ENCODE data around the gene MRPL38. TPM values are rescaled to one million over a fixed set of nuclear protein-coding genes. Genes with fewer than 3 reads are reported as not detected.
A peak's percentile ranks its signal among the peaks of the same experiment; 100 is the strongest.

MRPL38 gene
- total and polyA plus RNA-seq, 2 donors from 2014 or later, result 89.8 to 114 TPM

DNA sequence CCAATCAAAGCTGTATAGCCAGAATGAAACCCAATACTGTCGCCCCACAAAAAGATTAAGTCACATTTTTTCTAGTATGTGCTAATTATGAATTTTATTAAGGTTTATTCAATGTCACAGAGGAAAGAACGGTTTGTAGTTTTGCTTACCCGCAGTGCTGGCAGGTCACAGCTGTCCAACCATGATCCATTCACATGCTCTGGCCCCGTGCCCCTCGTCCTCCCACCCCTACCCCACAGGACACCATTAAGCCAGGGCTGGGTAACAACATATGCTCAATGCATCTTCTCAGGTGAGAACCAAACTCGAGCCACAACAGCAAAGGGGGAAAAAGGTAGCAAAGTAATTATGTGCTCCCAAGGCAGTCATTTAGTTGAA lies 36.7 kb upstream of the MRPL38 start:
- intact Hi-C loops (cut with DNase I), result no loop called here
- DNase-seq (no peak), FAIRE-seq (no peak)
- Histone ChIP-seq H3K4me3 (ENCODE audit: low read length in 3 of 3) (peak overlapping the region; percentile 51 to 81 (median 65)), H3K36me3 (ENCODE audit: control insufficient read depth in 2 of 3, insufficient read depth in 3 of 3, low read length in 3 of 3) (peaks cover 0 to 13% (median 10%) of the 10 kb centered on the region in 3 donors), H3K4me1 (ENCODE audit: control insufficient read depth in 2 of 3, insufficient read depth in 2 of 3, low read depth in 1 of 3, low read length in 3 of 3) (peaks cover 0 to 4% (median 0%) of the 10 kb centered on the region in 3 donors), H3K9ac (ENCODE audit: low read length in 3 of 3) (peak overlapping the region in 1 of 3 donors; percentile 47), H3K27me3 (ENCODE audit: control insufficient read depth, insufficient read depth, low read length) (no peaks in the 10 kb centered on the region), H3K9me3 (ENCODE audit: control insufficient read depth in 2 of 3, insufficient read depth in 1 of 3, low read length in 3 of 3) (no peaks in the 10 kb centered on the region), H3K27ac (ENCODE audit: low read depth in 2 of 2, low read length in 2 of 2) (peak overlapping the region in 1 of 2 donors; percentile 28)
- TF ChIP-seq, protein P1, sequence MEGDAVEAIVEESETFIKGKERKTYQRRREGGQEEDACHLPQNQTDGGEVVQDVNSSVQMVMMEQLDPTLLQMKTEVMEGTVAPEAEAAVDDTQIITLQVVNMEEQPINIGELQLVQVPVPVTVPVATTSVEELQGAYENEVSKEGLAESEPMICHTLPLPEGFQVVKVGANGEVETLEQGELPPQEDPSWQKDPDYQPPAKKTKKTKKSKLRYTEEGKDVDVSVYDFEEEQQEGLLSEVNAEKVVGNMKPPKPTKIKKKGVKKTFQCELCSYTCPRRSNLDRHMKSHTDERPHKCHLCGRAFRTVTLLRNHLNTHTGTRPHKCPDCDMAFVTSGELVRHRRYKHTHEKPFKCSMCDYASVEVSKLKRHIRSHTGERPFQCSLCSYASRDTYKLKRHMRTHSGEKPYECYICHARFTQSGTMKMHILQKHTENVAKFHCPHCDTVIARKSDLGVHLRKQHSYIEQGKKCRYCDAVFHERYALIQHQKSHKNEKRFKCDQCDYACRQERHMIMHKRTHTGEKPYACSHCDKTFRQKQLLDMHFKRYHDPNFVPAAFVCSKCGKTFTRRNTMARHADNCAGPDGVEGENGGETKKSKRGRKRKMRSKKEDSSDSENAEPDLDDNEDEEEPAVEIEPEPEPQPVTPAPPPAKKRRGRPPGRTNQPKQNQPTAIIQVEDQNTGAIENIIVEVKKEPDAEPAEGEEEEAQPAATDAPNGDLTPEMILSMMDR (IDR thresholded peaks at IDR 0.05; ENCODE audit: borderline replicate concordance, extremely low read depth, insufficient read depth), result no peak

DNA sequence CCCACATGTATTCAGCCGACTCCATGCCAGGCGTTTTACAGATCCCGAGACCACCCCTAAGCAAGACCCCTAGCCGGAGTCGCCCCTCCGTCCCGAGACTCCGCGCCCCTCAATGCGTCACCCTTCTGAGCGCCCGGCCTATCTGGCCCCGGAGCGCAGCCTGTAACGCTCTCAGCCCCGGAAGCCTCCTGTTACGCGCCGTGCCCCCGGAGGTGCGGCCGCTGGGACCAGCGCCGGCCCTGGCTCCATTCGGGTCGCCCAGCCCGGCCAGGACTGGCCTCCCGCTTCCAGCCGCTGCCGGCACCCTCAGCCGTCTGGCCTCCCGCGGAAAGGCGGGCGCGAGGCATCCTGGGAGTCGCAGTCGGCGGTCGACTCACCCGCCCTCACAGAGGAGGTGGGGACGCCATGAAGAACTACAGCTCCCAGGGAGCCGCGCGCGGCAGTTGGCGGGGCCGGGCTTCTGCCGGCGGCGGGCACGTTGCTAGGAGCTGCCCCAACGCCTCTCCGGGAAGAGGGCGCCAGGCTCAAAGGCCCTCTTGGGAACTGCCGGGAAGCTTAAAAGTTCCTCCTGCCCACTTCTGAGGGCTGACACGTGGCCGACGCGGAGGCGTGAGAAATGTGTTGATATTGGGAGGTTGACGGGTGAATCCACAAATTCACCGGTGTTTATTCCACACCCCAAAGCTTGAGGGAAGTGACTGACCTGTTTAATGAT lies 36.2 kb upstream of the MRPL38 start, which contains the start of gene FBF1:
Gene FBF1, minus strand, starts transcription at position 316 of the 715 bp plus-strand sequence. CDS start 2,893 bp downstream, outside the sequence.
- peaks cover 0 to 4% (median 0%) of the 10 kb centered on the region in 3 donors for H3K4me1 ChIP-seq (ENCODE audit: control insufficient read depth in 2 of 3, insufficient read depth in 2 of 3, low read depth in 1 of 3, low read length in 3 of 3)
- DNase-seq, result peak; percentile 96 to 98 (median 97)
- intact Hi-C loops (cut with DNase I), result no loop called here
- no peak for FAIRE-seq
- TF ChIP-seq, protein P1 (IDR thresholded peaks at IDR 0.05; ENCODE audit: borderline replicate concordance, extremely low read depth, insufficient read depth), result peak; percentile 24
- peak within 1 kb of the TSS; percentile 47 to 92 (median 83) for H3K9ac ChIP-seq (ENCODE audit: low read length in 3 of 3)
- no peaks in the 10 kb centered on the region for H3K9me3 ChIP-seq (ENCODE audit: control insufficient read depth in 2 of 3, insufficient read depth in 1 of 3, low read length in 3 of 3)
- peaks cover 0 to 8% (median 4%) of the 10 kb centered on the region in 3 donors for H3K36me3 ChIP-seq (ENCODE audit: control insufficient read depth in 2 of 3, insufficient read depth in 3 of 3, low read length in 3 of 3)
- H3K4me3 ChIP-seq (ENCODE audit: low read length in 3 of 3), result peak within 1 kb of the TSS; percentile 70 to 90 (median 81)
- no peaks in the 10 kb centered on the region for H3K27me3 ChIP-seq (ENCODE audit: control insufficient read depth, insufficient read depth, low read length)
- H3K27ac ChIP-seq (ENCODE audit: low read depth in 2 of 2, low read length in 2 of 2), result peak within 1 kb of the TSS; percentile 28 to 43

DNA sequence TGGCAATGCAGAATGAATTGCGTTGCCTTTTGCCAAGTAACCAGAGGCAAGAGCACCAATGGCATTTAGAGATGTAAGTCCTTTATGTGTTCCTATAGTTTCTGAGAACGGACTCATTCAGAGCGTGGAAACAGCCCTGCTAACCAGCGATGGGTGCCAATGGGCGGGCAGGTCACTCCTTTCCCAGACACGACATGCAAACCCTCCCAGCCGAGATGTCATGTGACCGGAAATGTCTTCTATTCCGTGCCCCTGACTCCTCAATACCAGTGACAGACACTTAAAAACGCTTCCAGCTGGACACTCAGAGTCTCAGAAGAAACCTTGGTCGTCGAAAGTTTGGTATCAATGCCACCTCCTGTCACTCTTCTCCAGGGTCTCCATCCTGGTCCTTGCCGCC lies 33.0 kb upstream of the MRPL38 start:
- TF ChIP-seq, protein P1 (IDR thresholded peaks at IDR 0.05; ENCODE audit: borderline replicate concordance, extremely low read depth, insufficient read depth), result no peak
- intact Hi-C loops (cut with DNase I), result no loop called here
- H3K27ac ChIP-seq (ENCODE audit: low read depth in 2 of 2, low read length in 2 of 2), result no peak overlapping the region
- H3K4me3 ChIP-seq (ENCODE audit: low read length in 3 of 3), result no peak overlapping the region
- no peak overlapping the region for H3K9ac ChIP-seq (ENCODE audit: low read length in 3 of 3)
- DNase-seq (no peak), FAIRE-seq (no peak)
- peaks cover 0 to 4% (median 0%) of the 10 kb centered on the region in 3 donors for H3K4me1 ChIP-seq (ENCODE audit: control insufficient read depth in 2 of 3, insufficient read depth in 2 of 3, low read depth in 1 of 3, low read length in 3 of 3)
- no peaks in the 10 kb centered on the region for H3K27me3 ChIP-seq (ENCODE audit: control insufficient read depth, insufficient read depth, low read length)
- no peaks in the 10 kb centered on the region for H3K9me3 ChIP-seq (ENCODE audit: control insufficient read depth in 2 of 3, insufficient read depth in 1 of 3, low read length in 3 of 3)
- H3K36me3 ChIP-seq (ENCODE audit: control insufficient read depth in 2 of 3, insufficient read depth in 3 of 3, low read length in 3 of 3), result no peaks in the 10 kb centered on the region

Measured in kidney (tissue), 14 donors.